Motor neuron (in vitro differentiated cells): Measurements from ENCODE around the gene KLF11. TPM values are rescaled to one million over a fixed set of nuclear protein-coding genes. Genes with fewer than 3 reads are reported as not detected.

Source experiments
- ATAC-seq, 8 experiments: fragments of 200-7000 bp; cut with Tn5 transposase; replicated peaks in 6 of 8; 2 replicates each; pipeline ENCODE4 v1.8.0; 2021; ENCODE audit warnings: mild to moderate bottlenecking in 8 of 8, moderate library complexity in 8 of 8
- H3K27ac ChIP-seq, 2 donors: fragments of 250-450 bp; sonication (Bioruptor Pico); 2 replicates each; pipeline ENCODE4 v1.9.0; 2021; ENCODE audit warnings: antibody characterized with exemption in 2 of 2, mild to moderate bottlenecking in 2 of 2, moderate library complexity in 1 of 2
- H3K4me1 ChIP-seq, 2 donors: fragments of 250-450 bp; sonication (Bioruptor Pico); replicated peaks in 1 of 2; 2 replicates each; pipeline ENCODE4 v1.6.1; 2021; ENCODE audit warnings: antibody characterized with exemption in 2 of 2, mild to moderate bottlenecking in 2 of 2, moderate library complexity in 1 of 2
- H3K4me3 ChIP-seq, 5 donors: fragments of 250-450 bp; sonication (Bioruptor Pico); 2 replicates each; pipeline ENCODE4 v1.9.0; 2021; ENCODE audit warnings: antibody characterized with exemption in 5 of 5, mild to moderate bottlenecking in 5 of 5, moderate library complexity in 4 of 5
- WGBS, 10 experiments: fragments of 450-650 bp; shearing (Covaris generic); methylation state at CpG; one replicate each; pipeline ENCODE4 v1.0.0; 2022; 5-methylcytosine and 5-hydroxymethylcytosine counted together
- in situ Hi-C, 9 experiments: fragments of 400-800 bp; cut with MboI; loops; one replicate each; pipeline ENCODE4 v1.15.0; 2021; ENCODE audit warnings: low sequenced_read_pairs in 9 of 9, low pct_unique_long_range_greater_than_20kb in 2 of 9; ENCODE audit not compliant: unreplicated experiment in 9 of 9
- total RNA-seq, 8 experiments: library from RNA; unstranded; fragments of 300-600 nt; gene quantifications; 2 replicates each; pipeline versions ENCODE4 v1.2.3 to v1.2.4, GENCODE V29; 2022

KLF11 gene
- total RNA-seq: 10 to 100 TPM in 5 of 8 experiments, 1 to 10 TPM in 3; 4.0 to 19.7 (median 12.6) TPM

DNA sequence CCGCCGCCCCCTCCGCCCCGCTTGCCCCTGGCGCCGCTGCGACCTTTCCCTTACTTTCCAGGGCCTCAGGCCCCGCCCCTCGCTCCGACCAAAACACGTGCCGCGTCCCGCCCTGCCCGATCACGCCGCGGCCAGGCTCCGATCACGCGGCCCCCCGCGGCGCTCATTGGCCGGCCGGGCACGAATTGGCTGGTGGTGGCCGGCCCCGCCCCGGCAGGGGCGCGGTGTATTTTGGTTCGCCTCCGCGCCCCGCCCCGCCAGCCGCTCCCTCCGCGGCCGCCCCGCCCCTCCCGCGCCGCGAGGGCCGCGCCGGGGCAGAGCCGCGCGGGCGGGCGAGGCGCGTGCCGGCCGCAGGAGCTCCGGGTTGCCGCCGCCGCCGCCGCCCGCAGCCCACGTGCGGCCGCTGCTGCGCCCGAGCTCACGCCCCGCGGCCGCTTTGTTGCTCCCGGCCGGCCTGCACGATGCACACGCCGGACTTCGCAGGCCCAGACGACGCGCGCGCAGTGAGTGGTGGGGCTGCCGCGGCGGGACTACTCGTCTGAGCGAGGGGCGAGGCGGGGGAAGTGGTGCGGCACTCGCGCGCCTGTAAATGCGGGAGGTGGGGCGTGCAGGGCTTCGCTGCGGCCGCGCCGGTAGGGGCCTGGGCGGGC, at the start of gene KLF11:
TSS of gene KLF11 (plus strand) at position 295 of the 650 bp plus-strand sequence. CDS start at position 462, 167 bp downstream.
- WGBS, 10 experiments: no CpG with 5 or more reads among the region's 104 CpGs
- Histone ChIP-seq H3K27ac (peak within 1 kb of the TSS; percentile 96 to 98), H3K4me3 (peak within 1 kb of the TSS; percentile 49 to 88 (median 72)), H3K4me1 (peaks cover 14 to 27% of the 10 kb centered on the region in 2 donors)
- ATAC-seq: peak; percentile 47 to 84 (median 72)
- in situ Hi-C loops: loop anchor here in 3 of 9 experiments (25.0 kb wide), 1 partner anchor 231 kb away; no protein-coding TSS in a partner anchor

DNA sequence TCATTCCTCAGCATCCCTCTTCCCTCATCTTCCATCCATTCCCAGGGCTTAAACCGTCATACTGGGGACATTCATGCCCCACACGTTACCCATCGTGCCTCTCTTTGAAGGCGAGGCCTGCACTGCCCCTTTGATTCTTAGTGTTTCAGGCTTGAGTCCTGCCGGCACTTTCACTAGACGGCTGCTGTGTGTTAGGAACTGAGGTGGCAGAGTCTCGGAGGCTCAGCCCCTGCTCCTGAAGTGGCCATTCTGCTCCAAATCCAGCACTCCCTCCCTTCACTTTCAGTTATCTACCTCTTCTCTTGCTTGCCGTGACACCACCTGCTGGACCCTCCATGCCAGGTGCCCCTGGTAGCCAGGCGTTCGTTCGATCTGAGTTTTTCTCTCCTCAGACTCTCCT, 48.9 kb upstream of the KLF11 start:
- 81 to 100% (median 93%) methylated on average over 2 to 6 of the region's 11 CpGs; no CpG with 5 or more reads in 2 of the 10 experiments for whole genome bisulfite sequencing, 10 experiments
- Histone ChIP-seq H3K27ac (no peak overlapping the region), H3K4me1 (no peaks in the 10 kb centered on the region), H3K4me3 (no peak overlapping the region)
- ATAC-seq: no peak
- in situ Hi-C loops: no loop called here

DNA sequence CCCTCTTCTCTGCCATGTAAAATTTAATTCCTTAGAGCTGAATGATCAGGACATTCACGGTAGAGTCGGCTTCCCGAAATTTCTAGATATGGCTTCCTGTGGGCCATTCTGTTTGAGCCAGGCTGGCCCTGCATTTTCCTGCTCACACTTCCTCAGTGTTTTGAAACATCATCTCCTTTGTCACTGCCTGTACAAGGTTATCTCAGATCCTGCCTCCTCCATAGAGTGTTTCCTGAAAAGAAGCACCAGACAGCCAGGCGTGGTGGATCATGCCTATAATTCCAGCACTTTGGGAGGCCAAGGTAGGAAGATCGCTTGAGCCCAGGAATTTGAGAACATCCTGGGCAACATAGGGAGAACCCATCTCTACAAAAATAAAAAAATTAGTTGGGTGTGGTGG, 48.3 kb upstream of the KLF11 start:
- no peak overlapping the region for H3K27ac ChIP-seq
- H3K4me3 ChIP-seq: no peak overlapping the region
- H3K4me1 ChIP-seq: no peaks in the 10 kb centered on the region
- ATAC-seq: no peak
- in situ Hi-C loops: no loop called here
- 86 to 100% (median 100%) methylated on average over 1 to 5 of the region's 5 CpGs; no CpG with 5 or more reads in 3 of the 10 experiments for WGBS, 10 experiments

DNA sequence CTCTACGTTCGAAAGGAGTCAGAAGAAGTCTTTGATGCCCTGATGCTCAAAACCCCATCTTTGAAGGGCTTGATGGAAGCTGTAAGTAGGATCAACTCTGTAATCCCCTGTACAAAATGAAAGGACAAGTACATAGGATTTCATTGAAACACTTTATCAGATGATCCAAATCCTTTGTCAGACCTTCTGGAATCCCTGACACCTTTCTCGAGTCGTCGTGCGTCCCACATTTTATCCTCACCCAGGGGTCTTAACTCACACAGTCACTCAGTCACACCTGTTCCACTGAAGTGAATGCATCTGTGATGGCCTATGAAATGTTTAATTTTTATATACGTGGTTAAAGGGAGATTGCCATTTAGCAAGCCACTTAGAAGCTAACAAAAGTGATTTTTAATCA, 47.0 kb upstream of the KLF11 start:
- WGBS, 10 experiments: 60 to 100% (median 89%) methylated on average over 1 to 6 of the region's 7 CpGs; no CpG with 5 or more reads in 4 of the 10 experiments
- ATAC-seq: no peak
- no peaks in the 10 kb centered on the region for H3K4me1 ChIP-seq
- H3K27ac ChIP-seq: no peak overlapping the region
- in situ Hi-C loops: no loop called here
- no peak overlapping the region for H3K4me3 ChIP-seq

DNA sequence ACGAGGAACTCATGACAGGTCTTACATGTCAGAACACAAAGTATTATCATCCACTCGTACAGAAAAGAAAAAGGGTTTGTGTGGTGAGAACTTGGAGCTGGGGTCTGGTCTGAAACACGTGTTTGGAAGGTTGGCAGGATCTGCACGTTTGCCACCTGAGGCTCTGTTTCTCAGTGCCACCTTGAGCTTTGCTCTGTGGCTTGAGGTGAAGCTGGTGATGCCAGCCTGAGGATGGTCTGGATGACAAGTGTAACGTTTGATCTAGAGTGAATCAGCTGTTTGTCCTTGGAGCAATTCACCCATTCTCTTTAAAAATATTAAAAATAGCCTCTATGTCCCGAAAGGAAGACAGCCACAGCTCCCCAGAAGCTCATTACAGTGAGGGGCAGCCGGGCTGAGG, 45.4 kb upstream of the KLF11 start:
- Histone ChIP-seq H3K4me1 (no peaks in the 10 kb centered on the region), H3K27ac (no peak overlapping the region), H3K4me3 (no peak overlapping the region)
- 65 to 92% (median 80%) methylated on average over 1 to 6 of the region's 7 CpGs; no CpG with 5 or more reads in 1 of the 10 experiments for WGBS, 10 experiments
- in situ Hi-C loops: no loop called here
- no peak for ATAC-seq

DNA sequence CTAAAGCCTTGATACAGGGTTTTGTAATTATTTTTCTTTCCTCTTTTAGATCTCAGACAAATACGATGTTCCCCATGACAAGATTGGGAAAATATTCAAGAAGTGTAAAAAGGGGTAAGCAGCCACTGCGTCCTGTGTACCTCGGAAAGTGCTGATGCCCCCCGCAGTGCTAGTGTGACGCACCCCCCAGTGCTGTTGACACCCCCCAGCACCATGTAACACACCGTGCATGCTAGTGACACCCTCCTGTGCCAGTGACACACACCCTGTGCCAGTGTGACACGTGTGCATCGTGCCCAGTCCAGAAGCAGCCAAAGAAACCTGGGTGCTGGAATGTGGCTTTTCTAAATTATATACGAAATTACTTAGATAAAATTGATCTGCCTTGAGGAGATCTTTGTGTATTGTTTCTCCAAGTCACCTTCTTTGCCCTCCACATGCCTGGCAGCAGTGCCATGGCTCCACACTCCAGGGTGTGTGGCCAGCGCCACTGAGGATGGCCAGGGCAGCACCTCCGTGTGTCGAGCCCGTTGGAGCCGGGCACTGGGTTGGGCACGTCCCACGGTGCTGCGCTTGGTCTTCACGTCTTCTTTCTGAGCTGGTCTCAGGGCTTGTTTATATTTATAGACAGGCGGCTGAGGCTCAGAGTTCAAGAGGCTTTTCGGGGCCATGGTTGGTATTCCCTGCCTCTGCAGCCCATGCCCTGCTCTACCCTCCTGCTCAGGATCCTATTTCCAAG, 44.3 kb upstream of the KLF11 start:
- no peak overlapping the region for H3K27ac ChIP-seq
- in situ Hi-C loops: no loop called here
- 76 to 100% (median 95%) methylated on average over 1 to 13 of the region's 20 CpGs; no CpG with 5 or more reads in 2 of the 10 experiments for WGBS, 10 experiments
- no peak overlapping the region for H3K4me3 ChIP-seq
- H3K4me1 ChIP-seq: no peaks in the 10 kb centered on the region
- no peak for ATAC-seq

DNA sequence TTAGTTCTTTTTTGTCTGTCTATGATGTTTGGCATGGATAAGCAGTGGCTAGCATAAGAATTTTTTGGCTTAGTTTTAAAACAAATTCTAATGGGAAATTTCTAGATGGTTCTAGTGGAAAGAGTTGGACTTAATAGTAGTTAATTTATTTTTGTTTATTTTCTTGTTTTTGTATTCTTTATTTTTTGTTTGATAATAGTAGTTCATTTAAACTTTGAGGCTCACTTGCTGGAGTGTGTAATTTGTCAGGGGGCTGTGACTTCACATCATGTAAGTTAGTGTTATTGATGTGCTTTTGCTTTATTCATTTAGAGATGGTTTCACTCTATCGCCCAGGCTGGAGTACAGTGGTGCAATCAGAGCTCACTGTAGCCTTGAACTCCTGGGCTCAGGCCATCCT, 43.7 kb upstream of the KLF11 start:
- Histone ChIP-seq H3K4me1 (no peaks in the 10 kb centered on the region), H3K27ac (no peak overlapping the region), H3K4me3 (no peak overlapping the region)
- no peak for ATAC-seq
- 88 to 100% (median 91%) methylated on average over 1 of the region's 1 CpG; no CpG with 5 or more reads in 5 of the 10 experiments for WGBS, 10 experiments
- in situ Hi-C loops: no loop called here

DNA sequence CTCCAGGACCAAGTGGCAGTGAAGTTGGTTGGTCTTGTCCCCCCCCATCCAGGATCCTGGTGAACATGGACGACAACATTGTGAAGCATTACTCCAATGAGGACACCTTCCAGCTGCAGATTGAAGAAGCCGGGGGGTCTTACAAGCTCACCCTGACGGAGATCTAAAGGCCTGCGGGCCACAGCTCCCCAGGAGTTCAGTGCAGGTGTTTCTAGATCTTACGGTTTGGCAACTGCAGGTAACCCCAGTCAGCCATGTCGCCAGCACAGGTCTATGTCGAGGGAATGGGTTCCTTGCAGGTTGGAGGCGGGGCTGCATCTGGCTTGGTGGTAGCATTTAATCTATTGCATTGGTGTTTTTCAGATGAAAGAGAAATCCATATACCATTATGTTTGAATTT, 42.8 kb upstream of the KLF11 start:
- 75 to 100% (median 92%) methylated on average over 1 to 8 of the region's 8 CpGs for WGBS, 10 experiments
- no peak overlapping the region for H3K27ac ChIP-seq
- no peak overlapping the region for H3K4me3 ChIP-seq
- in situ Hi-C loops: no loop called here
- ATAC-seq: no peak
- no peaks in the 10 kb centered on the region for H3K4me1 ChIP-seq

DNA sequence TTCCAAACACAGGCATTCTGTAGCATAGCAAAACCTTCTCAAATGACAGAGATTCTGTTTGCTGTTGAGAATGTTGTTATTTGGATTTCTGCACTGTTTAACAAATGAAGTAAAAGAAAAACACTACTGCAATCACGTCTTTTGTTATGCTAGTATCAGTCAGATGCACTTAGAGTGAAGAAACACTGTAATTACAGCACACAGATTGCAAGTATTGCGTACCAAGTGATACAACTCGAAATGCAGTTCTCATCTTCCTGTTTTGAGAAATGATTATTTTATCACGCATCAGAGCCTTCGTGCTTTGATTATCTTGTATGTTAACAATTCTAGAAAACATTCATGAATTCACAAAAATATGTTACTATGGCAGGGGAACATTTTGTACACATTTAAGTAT, 41.8 kb upstream of the KLF11 start:
- no peak overlapping the region for H3K4me3 ChIP-seq
- H3K27ac ChIP-seq: no peak overlapping the region
- no peak for ATAC-seq
- WGBS, 10 experiments: 65 to 92% (median 76%) methylated on average over 2 to 5 of the region's 5 CpGs
- in situ Hi-C loops: no loop called here
- H3K4me1 ChIP-seq: no peaks in the 10 kb centered on the region

DNA sequence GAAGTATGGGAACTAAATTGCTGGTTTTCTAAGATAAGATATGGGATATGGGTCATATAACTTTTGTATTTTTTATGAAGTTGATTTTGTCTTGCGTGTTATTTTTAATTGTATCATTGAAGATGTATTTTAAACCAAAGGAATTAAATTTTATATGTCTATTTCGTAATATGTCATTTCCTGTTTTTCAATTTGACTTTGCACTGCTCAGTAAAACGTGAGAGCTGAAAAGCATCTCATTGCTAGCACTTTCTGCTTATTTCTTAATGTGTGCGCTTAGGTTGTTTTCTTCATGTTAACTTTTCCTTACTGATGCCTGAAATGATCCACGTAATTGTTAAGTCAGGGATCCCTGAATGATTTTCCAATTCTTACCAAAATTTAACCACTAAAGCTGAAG, 41.2 kb upstream of the KLF11 start:
- Histone ChIP-seq H3K4me3 (no peak overlapping the region), H3K4me1 (no peaks in the 10 kb centered on the region), H3K27ac (no peak overlapping the region)
- ATAC-seq: no peak
- WGBS, 10 experiments: 57 to 93% (median 78%) methylated on average over 3 to 5 of the region's 5 CpGs
- in situ Hi-C loops: no loop called here

DNA sequence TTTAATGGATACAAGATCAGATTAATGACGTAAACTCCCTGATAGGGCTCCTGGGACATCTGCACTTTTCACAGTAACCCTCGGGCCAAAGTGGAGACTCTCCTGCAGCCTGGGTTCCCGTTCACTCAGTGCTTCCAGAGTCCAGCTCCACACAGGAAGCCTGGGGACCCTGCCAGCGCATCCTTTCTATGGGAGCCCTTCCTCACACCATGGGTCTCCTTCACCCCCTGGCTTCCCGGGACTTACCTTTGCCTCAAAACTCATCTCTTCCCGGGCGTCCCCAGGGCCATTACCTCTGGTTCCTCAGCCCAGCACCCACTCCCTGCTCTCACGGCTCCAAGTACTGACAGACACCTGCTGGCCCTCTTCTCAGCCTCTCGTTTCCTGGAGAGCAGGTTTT, 40.7 kb upstream of the KLF11 start:
- no peak for ATAC-seq
- Histone ChIP-seq H3K27ac (no peak overlapping the region), H3K4me3 (no peak overlapping the region), H3K4me1 (no peaks in the 10 kb centered on the region)
- WGBS, 10 experiments: 60 to 100% (median 89%) methylated on average over 1 to 7 of the region's 9 CpGs; no CpG with 5 or more reads in 1 of the 10 experiments
- in situ Hi-C loops: no loop called here

DNA sequence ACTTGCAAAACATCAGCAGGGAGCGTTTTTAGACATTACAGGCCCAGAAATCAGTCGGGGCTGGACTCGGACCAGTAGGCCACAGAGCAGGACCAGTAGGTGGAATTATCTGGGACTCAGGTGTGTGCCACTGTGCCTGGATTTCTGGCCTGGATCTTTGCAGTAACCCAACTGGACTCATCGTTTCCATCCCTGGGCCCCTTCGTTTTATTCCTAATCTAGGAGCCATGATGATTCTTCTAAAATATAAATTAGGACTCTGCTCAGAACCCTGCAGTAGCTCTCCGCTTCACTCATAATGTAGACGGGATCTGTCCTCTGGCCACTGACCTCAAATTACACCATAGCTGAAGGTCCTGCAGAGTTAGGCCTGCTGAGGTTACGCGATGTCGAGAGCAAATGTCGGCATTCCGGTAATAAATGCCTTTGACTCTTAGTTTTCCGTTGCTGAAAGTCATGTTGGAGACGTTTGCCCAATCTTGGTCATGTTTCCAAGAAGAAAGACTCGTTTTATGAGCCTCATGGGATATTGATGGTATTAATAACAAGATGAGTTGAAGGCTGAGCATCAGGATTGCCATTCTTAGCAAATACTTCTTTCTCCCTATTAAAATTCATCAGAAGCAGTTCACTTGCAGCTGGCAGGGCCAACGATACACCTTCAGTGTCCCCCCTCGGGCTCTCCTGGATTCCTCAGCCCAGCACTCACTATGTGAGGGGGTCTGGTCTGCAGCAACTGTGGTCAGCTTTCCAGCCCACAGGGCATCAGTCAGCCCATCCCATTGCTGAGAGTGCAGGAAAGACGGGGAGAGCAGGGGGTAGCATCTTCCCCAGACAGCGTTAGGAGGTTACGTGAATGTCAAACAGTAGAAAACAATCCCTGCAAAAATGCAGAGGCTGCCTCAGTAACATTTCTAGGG, 39.9 kb upstream of the KLF11 start:
- H3K4me1 ChIP-seq: no peaks in the 10 kb centered on the region
- no peak overlapping the region for H3K4me3 ChIP-seq
- no peak for ATAC-seq
- H3K27ac ChIP-seq: no peak overlapping the region
- in situ Hi-C loops: no loop called here
- 60 to 96% (median 74%) methylated on average over 2 to 10 of the region's 20 CpGs; no CpG with 5 or more reads in 3 of the 10 experiments for WGBS, 10 experiments

DNA sequence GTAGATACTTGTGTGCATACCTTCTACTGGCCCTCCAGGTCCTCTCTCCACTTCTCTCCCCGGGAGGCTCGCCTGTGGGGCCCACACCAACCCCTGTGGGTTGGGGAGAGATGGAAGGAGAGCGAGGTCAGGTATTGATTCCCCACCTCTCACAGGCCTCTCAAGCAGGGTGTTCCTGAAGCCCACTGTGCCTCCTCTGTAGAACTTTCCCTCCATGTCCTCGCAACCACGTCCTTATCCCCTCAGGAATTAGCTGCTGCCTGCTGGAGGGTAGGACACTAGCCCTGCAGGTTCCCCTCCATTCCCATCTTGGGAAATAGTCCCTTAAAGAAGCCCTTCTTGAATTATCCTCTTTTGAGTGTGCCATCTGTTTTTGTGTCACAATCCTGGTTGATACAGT, 38.9 kb upstream of the KLF11 start:
- Histone ChIP-seq H3K27ac (no peak overlapping the region), H3K4me1 (peaks cover 0 to 2% of the 10 kb centered on the region in 2 donors), H3K4me3 (no peak overlapping the region)
- in situ Hi-C loops: no loop called here
- ATAC-seq: no peak
- WGBS, 10 experiments: 40 to 93% (median 80%) methylated on average over 1 to 4 of the region's 5 CpGs; no CpG with 5 or more reads in 6 of the 10 experiments
